ENCODE measurements around the gene AQP10.
"Not testable (repeated sequence)": the region's sequence is repeated elsewhere in the genome, so short reads cannot be mapped to it uniquely, and the experiment has no call there.

The AQP10 gene, protein sequence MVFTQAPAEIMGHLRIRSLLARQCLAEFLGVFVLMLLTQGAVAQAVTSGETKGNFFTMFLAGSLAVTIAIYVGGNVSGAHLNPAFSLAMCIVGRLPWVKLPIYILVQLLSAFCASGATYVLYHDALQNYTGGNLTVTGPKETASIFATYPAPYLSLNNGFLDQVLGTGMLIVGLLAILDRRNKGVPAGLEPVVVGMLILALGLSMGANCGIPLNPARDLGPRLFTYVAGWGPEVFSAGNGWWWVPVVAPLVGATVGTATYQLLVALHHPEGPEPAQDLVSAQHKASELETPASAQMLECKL

DNA sequence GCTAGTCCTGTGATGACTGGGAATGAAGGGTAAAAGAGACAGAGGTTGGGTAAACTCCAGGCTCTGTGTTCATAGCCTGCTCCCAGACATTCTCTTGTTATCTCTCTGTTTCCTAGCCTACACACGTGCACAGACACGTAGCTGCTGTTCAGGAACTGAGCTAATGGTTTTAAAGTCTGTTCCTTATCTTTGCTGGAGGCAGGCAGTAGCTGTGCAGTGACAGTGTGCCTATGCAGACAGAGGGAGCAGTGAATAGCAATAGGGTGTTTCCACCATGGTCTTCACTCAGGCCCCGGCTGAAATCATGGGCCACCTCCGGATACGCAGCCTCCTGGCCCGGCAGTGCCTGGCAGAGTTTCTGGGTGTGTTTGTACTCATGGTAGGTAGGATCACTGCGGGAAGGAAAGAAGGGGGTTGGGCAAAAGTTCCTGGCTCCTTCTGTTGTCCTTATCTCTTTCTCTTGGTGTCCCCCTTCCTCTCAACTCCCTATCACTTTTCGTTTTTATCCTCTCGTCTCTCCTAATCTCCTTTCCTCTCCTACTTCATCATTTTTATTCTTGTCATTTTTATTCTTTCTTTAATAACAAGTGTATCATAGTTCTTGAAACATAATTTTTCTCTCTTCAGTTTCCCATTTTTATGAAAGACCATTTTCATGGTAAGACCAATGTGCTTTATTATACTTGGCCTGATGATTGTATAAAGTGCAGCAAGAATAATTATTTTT lies at the start of gene AQP10:
Gene AQP10 (plus strand): TSS at position 212 of the 727 bp plus-strand sequence. CDS start 63 bp downstream, at position 275.
- no peak for DNase-seq (ENCODE audit: low spot score)

DNA sequence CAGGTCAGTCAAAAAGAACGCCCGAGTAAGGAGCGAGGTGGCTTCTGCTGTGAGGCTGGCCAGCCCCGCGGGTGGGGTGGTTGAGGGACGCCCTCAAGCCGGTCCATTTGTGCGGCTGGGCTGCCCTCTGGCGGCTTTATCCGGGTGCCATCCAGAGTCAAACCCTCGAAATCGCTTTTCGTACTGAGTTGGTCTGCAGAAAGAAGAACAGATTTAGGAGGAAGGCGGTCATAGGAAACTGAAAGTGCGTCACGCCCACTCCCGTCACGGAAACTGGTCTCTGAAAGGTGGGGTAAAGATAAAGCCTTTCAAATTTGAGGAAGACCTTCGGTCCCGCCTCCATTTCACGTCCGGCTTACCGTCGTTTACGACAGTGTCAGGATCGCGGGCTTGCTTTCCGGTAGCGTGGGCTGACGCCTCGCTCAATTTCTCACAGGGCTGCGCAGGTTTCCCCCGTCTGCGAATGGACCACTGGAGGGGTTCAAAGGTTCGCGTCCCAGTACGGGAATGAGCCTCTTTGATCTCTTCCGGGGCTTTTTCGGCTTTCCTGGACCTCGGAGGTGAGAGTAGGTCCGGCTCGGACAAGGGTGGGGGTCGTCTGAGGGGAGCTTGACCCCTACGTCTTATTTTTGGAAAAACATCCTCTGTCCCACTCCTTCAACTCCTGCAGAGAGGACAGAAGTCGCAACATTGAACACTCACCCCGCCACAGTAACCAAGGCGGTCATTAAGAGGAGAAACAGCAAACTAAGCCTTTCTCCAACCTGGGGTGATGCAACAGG lies 48.5 kb upstream of the AQP10 start, which contains the start of gene HAX1:
Gene HAX1 (plus strand): TSS at position 413 of the 782 bp plus-strand sequence. CDS start 95 bp downstream, at position 508.
- DNase-seq (ENCODE audit: low spot score) = peak; percentile 97

DNA sequence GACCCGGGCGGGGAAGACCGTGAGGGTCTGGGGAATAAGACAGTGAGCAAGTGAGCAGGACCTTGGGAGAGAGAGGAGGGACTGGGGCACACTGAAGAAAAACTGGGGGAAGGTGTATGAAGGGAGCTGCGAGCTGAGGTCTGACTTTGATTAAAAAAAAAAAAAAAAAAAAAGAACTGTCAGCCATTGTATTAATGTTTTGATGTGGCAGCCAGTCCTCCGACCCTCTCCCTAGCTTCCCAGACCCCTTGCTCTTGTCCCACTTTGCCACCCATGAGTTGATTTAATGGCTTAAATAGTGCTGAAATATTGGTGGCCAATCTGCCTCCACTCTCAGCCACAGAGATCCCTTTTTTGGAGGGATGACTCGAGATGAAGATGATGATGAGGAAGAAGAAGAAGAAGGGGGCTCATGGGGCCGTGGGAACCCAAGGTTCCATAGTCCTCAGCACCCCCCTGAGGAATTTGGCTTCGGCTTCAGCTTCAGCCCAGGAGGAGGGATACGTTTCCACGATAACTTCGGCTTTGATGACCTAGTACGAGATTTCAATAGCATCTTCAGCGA lies 47.8 kb upstream of the AQP10 start:
- no peak for DNase-seq (ENCODE audit: low spot score)

DNA sequence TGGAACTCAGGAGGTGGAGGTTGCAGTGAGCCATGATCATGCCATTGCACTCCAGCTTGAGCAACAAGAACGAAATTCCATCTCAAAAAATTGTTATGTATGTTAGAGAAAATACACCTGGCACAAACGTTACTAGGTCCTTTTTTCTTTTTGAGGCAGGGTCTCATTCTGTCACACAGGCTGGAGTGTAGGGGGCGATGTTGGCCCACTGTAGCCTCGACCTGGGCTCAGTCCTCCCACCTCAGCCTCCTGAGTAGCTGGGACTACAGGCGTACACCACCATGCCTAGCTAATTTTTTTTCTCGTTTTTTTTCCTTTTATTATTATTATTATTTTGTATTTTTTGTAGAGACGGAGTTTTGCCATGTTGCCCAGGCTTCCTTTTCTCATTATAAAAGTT lies 44.1 kb upstream of the AQP10 start:
- DNase-seq (ENCODE audit: low spot score) = no peak

DNA sequence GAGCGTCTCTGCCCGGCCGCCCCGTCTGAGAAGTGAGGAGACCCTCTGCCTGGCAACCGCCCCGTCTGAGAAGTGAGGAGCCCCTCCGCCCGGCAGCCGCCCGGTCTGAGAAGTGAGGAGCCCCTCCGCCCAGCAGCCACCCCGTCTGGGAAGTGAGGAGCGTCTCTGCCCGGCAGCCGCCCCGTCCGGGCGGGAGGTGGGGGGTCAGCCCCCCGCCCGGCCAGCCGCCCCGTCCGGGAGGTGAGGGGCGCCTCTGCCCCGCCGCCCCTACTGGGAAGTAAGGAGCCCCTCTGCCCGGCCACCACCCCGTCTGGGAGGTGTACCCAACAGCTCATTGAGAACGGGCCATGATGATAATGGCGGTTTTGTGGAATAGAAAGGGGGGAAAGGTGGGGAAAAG lies 33.3 kb upstream of the AQP10 start:
- DNase-seq (ENCODE audit: low spot score) = not testable (repeated sequence)

DNA sequence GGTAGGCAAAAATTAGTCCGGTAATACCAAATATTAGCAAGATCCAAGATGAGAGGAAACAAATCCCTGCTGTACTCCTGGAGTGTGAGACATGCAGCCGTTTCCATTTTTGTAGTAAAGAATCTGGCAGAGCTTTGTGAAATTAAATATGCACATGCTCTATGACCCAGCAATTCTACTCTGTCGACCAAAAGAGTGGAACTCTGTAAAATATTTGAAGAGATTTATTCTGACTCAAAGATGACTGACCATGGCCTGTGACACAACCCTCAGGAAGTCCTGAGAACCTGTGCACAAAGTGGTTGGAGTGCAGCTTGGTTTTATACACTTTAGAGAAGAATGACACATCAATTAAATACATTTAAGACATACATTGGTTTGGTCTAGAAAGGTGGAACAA lies 32.2 kb upstream of the AQP10 start:
- no peak for DNase-seq (ENCODE audit: low spot score)

DNA sequence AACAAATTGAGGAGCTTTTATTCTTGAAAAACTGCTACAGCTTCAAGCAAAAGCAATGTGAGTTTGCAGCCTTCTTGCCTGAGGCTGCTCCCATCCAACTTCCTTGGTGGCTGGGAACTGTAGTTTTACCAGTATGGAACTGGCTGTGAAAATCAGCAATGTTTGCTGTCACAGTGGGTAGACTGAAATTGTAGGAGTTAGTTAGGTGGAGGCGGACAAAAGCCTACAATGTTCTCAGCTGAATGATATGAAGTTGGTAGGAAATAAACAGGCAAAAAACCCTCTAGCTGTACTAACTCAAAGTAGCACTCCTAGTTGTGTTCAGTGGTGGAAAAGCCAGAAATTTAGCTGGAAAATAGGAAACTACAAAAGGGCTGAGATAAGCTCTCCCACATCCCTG lies 30.0 kb upstream of the AQP10 start:
- DNase-seq (ENCODE audit: low spot score) = no peak

DNA sequence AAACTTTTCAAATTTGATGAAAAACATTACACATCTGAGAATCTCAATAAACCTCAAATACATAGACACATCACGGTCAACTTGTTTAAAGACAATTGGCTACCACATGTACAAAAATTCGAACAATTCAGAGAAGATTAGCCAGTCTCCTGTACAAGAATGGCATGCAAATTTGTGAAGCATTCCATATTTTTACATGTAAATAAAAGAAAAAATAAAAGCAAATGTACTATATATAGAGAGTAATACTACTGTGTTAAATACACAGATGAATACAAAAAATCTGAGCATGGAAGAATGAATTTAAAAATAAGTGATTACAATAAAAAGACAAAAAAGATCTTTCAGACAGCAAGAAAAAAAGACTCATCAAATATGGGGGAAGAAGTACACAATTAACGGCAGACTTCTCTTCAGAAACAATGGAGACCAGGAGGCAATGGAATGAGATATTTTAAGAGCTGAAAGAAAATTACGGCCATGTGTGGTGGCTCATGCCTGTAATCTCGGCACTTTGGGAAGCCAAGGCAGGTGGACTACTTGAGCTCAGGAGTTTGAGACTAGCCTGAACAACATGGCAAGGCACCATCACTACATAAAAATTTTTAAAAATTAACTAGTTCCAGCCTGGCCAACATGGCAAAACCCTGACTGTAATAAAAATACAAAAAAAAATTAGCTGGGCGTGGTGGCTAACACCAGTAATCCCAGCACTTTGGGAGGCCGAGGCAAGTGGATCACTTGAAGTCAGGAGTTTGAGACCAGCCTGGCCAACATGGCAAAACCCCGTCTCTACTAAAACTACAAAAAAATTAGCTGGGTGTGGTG lies 25.3 kb upstream of the AQP10 start:
- no peak for DNase-seq (ENCODE audit: low spot score)

DNA sequence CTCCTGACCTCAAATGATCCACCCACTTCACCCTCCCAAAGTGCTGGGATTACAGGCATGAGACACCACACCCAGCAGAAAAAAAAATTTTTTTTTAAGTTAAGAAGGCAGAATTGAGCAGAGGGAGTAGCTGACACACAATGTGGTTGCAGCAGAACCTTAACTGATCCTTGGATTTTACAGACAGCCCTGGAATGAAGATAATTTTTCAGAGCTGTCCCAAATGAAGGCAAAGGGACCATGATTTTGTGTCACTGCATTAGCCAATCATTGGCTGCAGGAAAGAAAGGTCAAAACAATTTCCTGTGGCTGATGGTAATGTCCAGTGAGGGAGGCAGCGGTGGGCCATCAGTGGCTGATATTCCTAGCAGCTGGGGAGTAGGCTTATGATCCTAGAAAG lies 19.3 kb upstream of the AQP10 start:
- DNase-seq (ENCODE audit: low spot score) = no peak

DNA sequence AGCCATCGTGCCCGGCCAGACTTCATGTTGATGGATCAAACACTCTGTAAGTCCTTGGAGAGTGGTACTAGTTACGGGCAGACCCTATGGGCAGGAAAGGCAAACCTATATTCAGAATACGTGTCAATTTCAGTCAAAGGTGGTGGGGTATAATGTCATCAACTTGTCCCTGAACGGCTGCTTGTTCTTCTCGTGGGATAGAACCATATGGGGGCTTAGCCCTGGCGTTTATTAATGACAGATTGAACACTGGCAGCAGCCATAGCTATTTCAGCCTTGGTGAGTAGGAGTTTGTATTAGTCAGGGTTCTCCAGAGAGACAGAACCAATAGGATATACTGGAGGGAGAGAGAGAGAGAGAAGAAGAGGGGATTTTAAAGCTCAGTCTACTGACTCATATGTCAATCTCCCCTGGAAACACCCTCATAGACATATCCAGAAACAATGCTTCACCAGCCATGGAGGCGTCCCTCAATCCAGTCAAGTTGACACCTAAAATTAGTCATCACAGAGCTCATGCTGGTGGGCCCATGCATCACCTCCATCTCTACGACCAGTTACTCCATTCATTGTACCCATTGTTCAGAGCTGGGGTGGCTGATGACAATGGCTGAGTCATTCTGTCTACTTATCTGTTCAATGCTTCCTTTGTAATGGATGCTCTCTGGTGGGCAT lies 16.1 kb upstream of the AQP10 start:
- no peak for DNase-seq (ENCODE audit: low spot score)

DNA sequence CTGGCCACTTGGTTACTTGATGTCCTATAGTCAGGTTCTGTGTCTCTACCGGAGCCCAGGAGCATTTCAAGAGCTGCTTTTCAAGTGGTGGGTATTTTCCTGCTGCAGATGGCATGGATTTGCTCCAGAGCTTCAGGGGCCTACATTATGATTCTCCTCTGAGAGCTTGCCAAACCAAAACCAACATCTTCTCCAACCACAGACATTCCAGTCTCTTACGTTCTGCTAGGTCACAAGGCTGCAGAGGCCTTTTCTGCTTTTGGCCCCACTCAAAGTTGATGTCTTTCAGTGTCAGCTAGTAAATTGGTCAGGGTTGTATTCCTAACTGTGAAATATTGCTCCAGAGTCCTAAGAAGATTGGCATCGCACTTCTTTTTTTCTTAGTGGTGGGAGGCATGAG lies 14.7 kb upstream of the AQP10 start:
- DNase-seq (ENCODE audit: low spot score) = peak; percentile 77

DNA sequence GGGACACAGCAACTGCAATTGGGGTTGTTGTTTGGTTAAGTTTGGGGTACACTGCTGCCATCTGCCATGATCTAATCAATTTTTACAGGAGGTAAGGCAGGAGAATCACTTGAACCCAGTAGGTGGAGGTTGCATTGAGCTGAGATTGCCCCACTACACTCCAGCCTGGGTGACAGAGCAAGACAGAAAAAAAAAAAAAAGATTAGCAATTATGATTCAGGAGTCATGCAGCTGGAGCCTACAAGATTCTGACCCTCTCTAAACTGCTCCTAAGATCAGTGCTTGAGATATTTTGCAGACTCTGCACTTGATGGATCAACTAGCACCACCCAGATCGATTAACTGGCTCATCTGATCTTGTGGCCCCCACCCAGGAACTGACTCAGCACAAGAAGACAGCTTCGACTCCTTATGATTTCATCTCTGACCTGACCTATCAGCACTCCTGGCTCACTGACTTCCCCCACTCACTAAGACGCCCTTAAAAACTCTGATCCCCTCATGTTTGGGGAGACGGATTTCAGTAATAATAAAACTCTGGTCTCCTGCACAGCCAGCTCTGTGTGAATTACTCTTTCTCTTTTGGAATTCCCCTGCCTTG lies 13.1 kb upstream of the AQP10 start:
- DNase-seq (ENCODE audit: low spot score) = not testable (repeated sequence)

DNA sequence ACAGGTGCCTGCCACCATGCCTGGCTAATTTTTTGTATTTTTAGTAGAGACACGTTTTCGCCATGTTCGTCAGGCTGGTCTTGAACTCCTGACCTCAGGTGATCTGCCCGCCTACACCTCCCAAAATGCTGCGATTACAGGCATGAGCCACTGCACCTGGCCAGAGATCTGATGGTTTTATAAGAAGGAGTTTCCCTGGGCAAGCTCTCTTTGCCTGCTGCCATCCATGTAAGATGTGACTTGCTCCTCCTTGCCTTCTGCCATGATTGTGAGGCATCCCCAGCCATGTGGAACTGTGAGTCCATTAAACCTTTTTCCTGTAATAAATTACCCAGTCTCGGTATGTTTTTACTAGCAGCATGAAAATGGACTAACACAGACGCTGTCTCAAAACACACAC lies 11.8 kb upstream of the AQP10 start:
- not testable (repeated sequence) for DNase-seq (ENCODE audit: low spot score)

DNA sequence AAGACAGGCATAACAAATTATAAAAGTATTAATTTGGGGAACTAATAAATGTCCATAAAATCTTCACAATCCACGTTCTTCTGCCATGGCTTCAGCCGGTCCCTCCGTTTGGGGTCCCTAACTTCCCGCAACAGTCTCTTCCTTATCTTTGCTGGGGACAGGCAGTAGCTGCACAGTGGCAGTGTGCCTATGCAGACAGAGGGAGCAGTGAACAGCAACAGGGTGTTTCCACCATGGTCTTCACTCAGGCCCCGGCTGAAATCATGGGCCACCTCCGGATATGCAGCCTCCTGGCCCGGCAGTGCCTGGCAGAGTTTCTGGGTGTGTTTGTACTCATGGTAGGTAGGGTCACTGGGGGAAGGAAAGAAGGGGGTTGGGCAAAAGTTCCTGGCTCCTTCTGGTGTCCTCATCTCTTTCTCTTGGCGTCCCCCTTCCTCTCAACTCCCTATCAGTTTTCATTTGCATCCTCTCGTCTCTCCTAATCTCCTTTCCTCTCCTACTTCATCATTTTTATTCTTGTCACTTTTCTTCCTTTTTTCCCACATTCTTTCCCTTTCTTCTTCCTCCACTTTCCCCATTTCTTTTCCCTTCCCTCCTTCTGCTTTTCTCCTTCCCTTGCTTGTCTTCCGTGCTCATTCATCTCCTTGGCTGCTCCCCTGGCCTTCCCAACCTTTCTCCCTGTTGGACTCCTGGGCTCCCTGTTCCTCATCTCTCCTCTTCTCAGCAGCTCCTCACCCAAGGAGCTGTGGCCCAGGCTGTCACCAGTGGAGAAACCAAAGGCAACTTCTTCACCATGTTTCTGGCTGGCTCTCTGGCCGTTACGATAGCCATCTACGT lies 8.4 kb upstream of the AQP10 start:
- not testable (repeated sequence) for DNase-seq (ENCODE audit: low spot score)

DNA sequence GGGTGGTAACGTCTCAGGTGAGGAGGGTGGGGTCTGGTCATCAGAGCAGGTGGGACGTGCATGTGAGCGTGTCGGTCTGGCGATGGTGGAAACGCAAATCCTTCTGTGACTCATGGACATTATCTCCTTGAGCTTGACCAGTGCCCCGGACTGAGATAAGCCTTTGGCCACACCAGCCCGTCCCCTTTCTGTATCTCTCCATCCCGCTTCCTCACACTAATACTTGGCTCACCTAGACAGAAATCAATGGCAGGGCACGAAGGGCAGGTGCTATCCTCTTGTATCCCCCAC lies 7.9 kb upstream of the AQP10 start:
- DNase-seq (ENCODE audit: low spot score) = no peak

DNA sequence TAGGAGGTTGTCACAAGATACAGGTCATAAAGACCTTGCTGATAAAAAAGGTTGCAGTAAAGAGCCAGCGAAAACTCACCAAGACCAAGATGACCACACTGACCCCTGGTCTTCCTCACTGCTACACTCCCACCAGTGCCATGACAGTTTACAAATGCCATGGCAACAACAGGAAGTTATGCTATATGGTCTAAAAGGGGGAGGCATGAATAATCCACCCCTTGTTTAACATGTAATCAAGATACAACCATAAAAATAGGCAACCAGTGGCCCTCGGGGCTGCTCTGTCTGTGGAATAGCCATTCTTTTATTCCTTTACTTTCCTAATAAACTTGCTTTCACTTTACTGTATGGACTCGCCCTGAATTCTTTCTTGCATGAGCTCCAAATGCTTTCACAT lies 6.7 kb upstream of the AQP10 start:
- not testable (repeated sequence) for DNase-seq (ENCODE audit: low spot score)

DNA sequence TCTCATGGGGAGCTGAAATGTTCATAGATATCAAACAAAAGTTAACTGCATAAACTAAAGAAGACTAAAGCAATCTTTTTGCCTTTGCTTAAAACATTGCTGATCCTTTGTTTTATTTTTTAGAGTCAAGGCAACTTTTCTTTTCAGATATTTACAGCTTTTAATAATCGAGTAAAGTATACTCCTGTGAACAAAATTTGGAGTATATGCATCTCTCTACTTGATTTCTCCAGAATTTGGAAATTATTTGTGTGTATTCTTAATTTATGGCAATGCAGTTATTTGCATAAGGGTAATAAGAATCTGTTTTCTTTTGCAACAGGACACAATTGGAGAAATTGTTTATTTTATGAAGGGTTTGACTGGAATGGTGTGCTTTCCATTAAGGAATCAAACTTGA lies 4.2 kb upstream of the AQP10 start:
- DNase-seq (ENCODE audit: low spot score) = no peak

DNA sequence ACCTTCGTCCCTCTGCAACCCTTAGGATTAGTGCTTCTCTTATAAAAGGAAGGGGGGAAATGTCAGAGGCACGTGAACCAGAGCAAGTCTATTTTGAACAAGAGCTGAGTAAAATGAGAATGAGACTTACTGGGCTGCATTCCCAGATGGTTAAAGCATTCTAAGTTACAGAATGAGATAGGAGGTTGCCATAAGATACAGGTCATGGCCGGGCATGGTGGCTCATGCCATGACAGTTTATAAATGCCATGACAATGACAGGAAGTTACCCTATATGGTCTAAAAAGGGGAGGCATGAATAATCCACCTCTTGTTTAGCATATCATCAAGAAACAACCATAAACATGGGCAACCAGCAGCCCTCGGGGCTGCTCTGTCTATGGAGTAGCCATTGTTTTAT lies 2.5 kb upstream of the AQP10 start:
- no peak for DNase-seq (ENCODE audit: low spot score)

DNA sequence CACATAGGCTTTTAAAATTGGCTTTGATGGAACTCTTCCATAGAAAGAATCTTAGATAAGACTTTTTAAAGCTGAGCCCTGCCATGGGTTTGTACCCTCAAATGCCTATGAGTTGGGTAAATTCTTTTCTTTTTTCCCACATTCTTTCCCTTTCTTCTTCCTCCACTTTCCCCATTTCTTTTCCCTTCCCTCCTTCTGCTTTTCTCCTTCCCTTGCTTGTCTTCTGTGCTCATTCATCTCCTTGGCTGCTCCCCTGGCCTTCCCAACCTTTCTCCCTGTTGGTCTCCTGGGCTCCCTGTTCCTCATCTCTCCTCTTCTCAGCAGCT lies 679 bp downstream of the AQP10 start:
- not testable (repeated sequence) for DNase-seq (ENCODE audit: low spot score)

DNA sequence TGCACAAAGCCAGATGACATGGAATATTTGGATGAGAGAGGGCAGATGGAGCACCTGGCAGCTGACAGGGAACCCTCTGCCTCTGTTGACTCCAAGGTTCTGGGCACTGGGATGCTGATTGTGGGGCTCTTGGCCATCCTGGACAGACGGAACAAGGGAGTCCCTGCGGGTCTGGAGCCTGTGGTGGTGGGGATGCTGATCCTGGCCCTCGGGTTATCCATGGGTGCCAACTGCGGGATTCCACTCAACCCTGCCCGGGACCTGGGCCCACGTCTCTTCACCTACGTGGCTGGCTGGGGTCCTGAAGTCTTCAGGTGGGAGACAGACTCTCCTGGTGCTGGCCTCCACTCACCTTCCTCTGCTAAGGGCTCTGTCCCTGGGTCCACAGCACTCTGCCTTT lies 2.6 kb downstream of the AQP10 start:
- DNase-seq (ENCODE audit: low spot score) = no peak

Data from AG08395 (cell line).